ENCODE data around the gene SWT1.

The SWT1 gene

GRCh38 chr1:185215911-185216310 lies 58.9 kb downstream of the SWT1 start:
- no peak for TF ChIP-seq GATA3 (IDR thresholded peaks at IDR 0.05; ENCODE audit: low read depth, low read length)
- TF ChIP-seq GATA2 (IDR thresholded peaks at IDR 0.05; ENCODE audit: low read depth, low read length), result no peak

GRCh38 chr1:185224132-185224531 lies 67.2 kb downstream of the SWT1 start:
- TF ChIP-seq GATA2 (IDR thresholded peaks at IDR 0.05; ENCODE audit: low read depth, low read length), result no peak

- TF ChIP-seq GATA3 (IDR thresholded peaks at IDR 0.05; ENCODE audit: low read depth, low read length) (no peak), GATA2 (IDR thresholded peaks at IDR 0.05; ENCODE audit: low read depth, low read length) (no peak)
Measured at GRCh38 chr1:185227161-185227560, 70.2 kb downstream of the SWT1 start.

GRCh38 chr1:185228979-185229378 lies 72.0 kb downstream of the SWT1 start:
- TF ChIP-seq GATA2 (IDR thresholded peaks at IDR 0.05; ENCODE audit: low read depth, low read length) (no peak), GATA3 (IDR thresholded peaks at IDR 0.05; ENCODE audit: low read depth, low read length) (no peak)

GRCh38 chr1:185229981-185230380 lies 73.0 kb downstream of the SWT1 start:
- no peak for TF ChIP-seq GATA2 (IDR thresholded peaks at IDR 0.05; ENCODE audit: low read depth, low read length)
- no peak for TF ChIP-seq GATA3 (IDR thresholded peaks at IDR 0.05; ENCODE audit: low read depth, low read length)

- TF ChIP-seq GATA2 (IDR thresholded peaks at IDR 0.05; ENCODE audit: low read depth, low read length) (no peak), GATA3 (IDR thresholded peaks at IDR 0.05; ENCODE audit: low read depth, low read length) (no peak)
Measured at GRCh38 chr1:185232874-185233273, 75.9 kb downstream of the SWT1 start.

GRCh38 chr1:185237661-185238060 lies 80.7 kb downstream of the SWT1 start:
- TF ChIP-seq GATA2 (IDR thresholded peaks at IDR 0.05; ENCODE audit: low read depth, low read length) (no peak), GATA3 (IDR thresholded peaks at IDR 0.05; ENCODE audit: low read depth, low read length) (no peak)

- TF ChIP-seq GATA3 (IDR thresholded peaks at IDR 0.05; ENCODE audit: low read depth, low read length) (no peak), GATA2 (IDR thresholded peaks at IDR 0.05; ENCODE audit: low read depth, low read length) (no peak)
Measured at GRCh38 chr1:185238447-185238846, 81.5 kb downstream of the SWT1 start.

GRCh38 chr1:185239861-185240260 lies 82.9 kb downstream of the SWT1 start:
- TF ChIP-seq GATA2 (IDR thresholded peaks at IDR 0.05; ENCODE audit: low read depth, low read length) (no peak), GATA3 (IDR thresholded peaks at IDR 0.05; ENCODE audit: low read depth, low read length) (no peak)

- TF ChIP-seq GATA3 (IDR thresholded peaks at IDR 0.05; ENCODE audit: low read depth, low read length) (no peak), GATA2 (IDR thresholded peaks at IDR 0.05; ENCODE audit: low read depth, low read length) (no peak)
Measured at GRCh38 chr1:185241127-185241526, 84.2 kb downstream of the SWT1 start.

GRCh38 chr1:185244015-185244747 lies 87.2 kb downstream of the SWT1 start:
- TF ChIP-seq GATA3 (IDR thresholded peaks at IDR 0.05; ENCODE audit: low read depth, low read length), result no peak
- TF ChIP-seq GATA2 (IDR thresholded peaks at IDR 0.05; ENCODE audit: low read depth, low read length), result no peak

GRCh38 chr1:185245466-185245865 lies 88.5 kb downstream of the SWT1 start:
- TF ChIP-seq GATA2 (IDR thresholded peaks at IDR 0.05; ENCODE audit: low read depth, low read length) (no peak), GATA3 (IDR thresholded peaks at IDR 0.05; ENCODE audit: low read depth, low read length) (no peak)

GRCh38 chr1:185249563-185249962 lies 92.6 kb downstream of the SWT1 start:
- TF ChIP-seq GATA2 (IDR thresholded peaks at IDR 0.05; ENCODE audit: low read depth, low read length) (no peak), GATA3 (IDR thresholded peaks at IDR 0.05; ENCODE audit: low read depth, low read length) (no peak)

GRCh38 chr1:185250063-185250462 lies 93.1 kb downstream of the SWT1 start:
- TF ChIP-seq GATA2 (IDR thresholded peaks at IDR 0.05; ENCODE audit: low read depth, low read length), result no peak
- no peak for TF ChIP-seq GATA3 (IDR thresholded peaks at IDR 0.05; ENCODE audit: low read depth, low read length)

- TF ChIP-seq GATA2 (IDR thresholded peaks at IDR 0.05; ENCODE audit: low read depth, low read length) (no peak), GATA3 (IDR thresholded peaks at IDR 0.05; ENCODE audit: low read depth, low read length) (no peak)
Measured at GRCh38 chr1:185257950-185258208, 100.9 kb downstream of the SWT1 start.

GRCh38 chr1:185258676-185259075 lies 101.7 kb downstream of the SWT1 start:
- TF ChIP-seq GATA3 (IDR thresholded peaks at IDR 0.05; ENCODE audit: low read depth, low read length) (no peak), GATA2 (IDR thresholded peaks at IDR 0.05; ENCODE audit: low read depth, low read length) (no peak)
